Caco-2 (cell line): ENCODE measurements around the gene MACROD2. TPM values are rescaled to one million over a fixed set of nuclear protein-coding genes. Genes with fewer than 3 reads are reported as not detected.
A peak's percentile ranks its signal among the peaks of the same experiment; 100 is the strongest.

Experiments
- BruUV-seq: library from RNA; stranded (reverse); fragments of 400-500 nt; replicated peaks from 2 replicates; lab custom pipeline; 2021; lab: Mats Ljungman, UMichigan
- CTCF ChIA-PET: fragments of 300-600 bp; sonication (Branson Sonifier 250); formaldehyde crosslinking; loops from one replicate; lab custom pipeline; 2022; ENCODE audit warnings: antibody characterized with exemption; lab: Charles Lee
- POLR2A ChIA-PET: fragments of 300-600 bp; sonication (Branson Sonifier 250); formaldehyde crosslinking; loops from one replicate; lab custom pipeline; 2022; ENCODE audit warnings: antibody characterized with exemption; lab: Charles Lee
- DNase-seq, 2 experiments: peaks; one replicate each; pipeline versions ENCODE4 v3.0.0 to v3.0.0-alpha.2; 2020 to 2022
- H3K27me3 ChIP-seq: replicated peaks from 2 replicates; pipeline ENCODE4 v1.6.0; 2011; ENCODE audit warnings: low read length; ENCODE audit not compliant: control insufficient read depth, insufficient read depth
- H3K36me3 ChIP-seq: 2 replicates; pipeline ENCODE4 v1.5.1; 2011; ENCODE audit warnings: low read length; ENCODE audit not compliant: control insufficient read depth, insufficient read depth
- H3K4me1 ChIP-seq: fragments of 250-450 bp; sonication (Bioruptor Pico); 2 replicates; pipeline ENCODE4 v1.5.1; 2020; ENCODE audit warnings: mild to moderate bottlenecking
- H3K4me3 ChIP-seq: 2 replicates; pipeline ENCODE4 v1.5.1; 2011; ENCODE audit warnings: low read depth, mild to moderate bottlenecking, control low read depth, low read length
- H3K9me3 ChIP-seq: fragments of 250-450 bp; sonication (Bioruptor Pico); 2 replicates; pipeline ENCODE4 v1.5.1; 2020; ENCODE audit warnings: mild to moderate bottlenecking, moderate library complexity
- H3K27ac Mint-ChIP-seq: one replicate; pipeline ENCODE4 v1.8.0; 2022; ENCODE audit warnings: mixed read lengths; ENCODE audit not compliant: unreplicated experiment
- H3K27me3 Mint-ChIP-seq: one replicate; pipeline ENCODE4 v1.8.0; 2022; ENCODE audit warnings: mixed read lengths; ENCODE audit not compliant: insufficient read depth, unreplicated experiment
- H3K36me3 Mint-ChIP-seq: one replicate; pipeline ENCODE4 v1.8.0; 2022; ENCODE audit warnings: mild to moderate bottlenecking, mixed read lengths; ENCODE audit not compliant: insufficient read depth, unreplicated experiment
- H3K4me1 Mint-ChIP-seq: one replicate; pipeline ENCODE4 v1.8.0; 2022; ENCODE audit warnings: low read depth, mixed read lengths; ENCODE audit not compliant: unreplicated experiment
- H3K4me3 Mint-ChIP-seq: one replicate; pipeline ENCODE4 v1.8.0; 2022; ENCODE audit warnings: mild to moderate bottlenecking, moderate library complexity, mixed read lengths; ENCODE audit not compliant: unreplicated experiment
- H3K9me3 Mint-ChIP-seq: one replicate; pipeline ENCODE4 v1.8.0; 2022; ENCODE audit warnings: mixed read lengths; ENCODE audit not compliant: unreplicated experiment
- intact Hi-C: fragments of 100-400 bp; cut with micrococcal nuclease; formaldehyde crosslinking; loops from one replicate; pipeline ENCODE4 v1.10.0; 2022; ENCODE audit not compliant: unreplicated experiment
- total RNA-seq: library from RNA; stranded (reverse); gene quantifications from 2 replicates; pipeline ENCODE4 v1.2.3, GENCODE V29; 2022
- TF ChIP-seq, protein P1 (sequence below), 2 experiments: fragments of 200-600 bp in 1 of 2; IDR thresholded peaks; 1 replicate in 1 of 2; 2 replicates in 1 of 2; pipeline versions ENCODE4 v1.5.1 to v1.8.0; 2011 to 2022; ENCODE audit warnings: antibody characterized with exemption in 1 of 2, control low read depth in 1 of 2, inconsistent platforms in 1 of 2, low read depth in 1 of 2, low read length in 1 of 2, mild to moderate bottlenecking in 1 of 2, moderate library complexity in 1 of 2; ENCODE audit not compliant: insufficient read depth in 1 of 2, severe bottlenecking in 1 of 2, unreplicated experiment in 1 of 2

MACROD2 gene
- total RNA-seq, 1 experiment from 2014 or later: 6.4 TPM

DNA sequence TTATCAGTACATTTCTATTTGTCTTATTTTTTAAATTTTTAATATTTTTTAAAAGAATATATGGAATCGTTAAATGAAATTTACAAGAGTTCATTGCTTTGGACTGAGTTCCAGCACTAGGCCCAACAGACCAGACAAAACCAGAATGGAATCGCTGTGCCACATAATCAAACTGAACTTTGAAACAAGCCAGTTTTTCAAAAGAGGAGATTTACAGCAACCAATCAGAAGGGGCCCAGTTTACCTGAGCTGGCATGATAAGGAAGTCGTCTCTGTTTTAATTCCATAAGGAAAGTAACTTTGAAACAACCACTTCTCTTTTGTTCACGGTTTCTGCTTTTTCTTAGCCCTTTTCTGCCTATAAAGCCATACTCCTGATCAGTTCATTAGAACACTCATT, 635.7 kb downstream of the MACROD2 start:
- no peaks in the 10 kb centered on the region for H3K36me3 Mint-ChIP-seq
- POLR2A ChIA-PET: no interaction called here
- no peaks in the 10 kb centered on the region for H3K36me3 ChIP-seq

DNA sequence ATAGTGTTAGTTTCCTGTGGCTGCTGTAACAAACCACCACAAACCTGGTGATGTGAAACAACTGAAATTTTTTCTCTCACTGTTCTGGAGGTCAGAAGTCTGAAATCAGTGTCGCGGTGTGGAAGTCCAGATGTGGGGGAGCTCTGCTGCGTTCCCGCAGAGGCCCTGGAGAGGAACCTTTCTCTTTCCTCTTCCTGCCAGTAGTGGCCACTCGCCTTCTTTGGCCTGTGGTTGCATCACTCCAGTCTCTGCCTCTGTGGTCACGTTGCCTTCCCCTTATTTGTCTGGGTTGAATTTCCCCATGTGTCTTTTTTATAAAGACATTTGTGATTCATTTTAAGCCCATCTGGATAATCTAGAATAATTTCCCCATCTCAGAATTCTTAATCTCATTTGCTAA, 637.6 kb downstream of the MACROD2 start:
- CTCF ChIA-PET: no interaction called here

More for the DNA sequence above, 635.7 kb downstream of the MACROD2 start:
- H3K4me1 Mint-ChIP-seq: peaks cover 10% of the 10 kb centered on the region
- DNase-seq: no peak
- H3K4me1 ChIP-seq: peaks cover 7% of the 10 kb centered on the region; the same call in 1 of the 2 replicates
- H3K4me3 Mint-ChIP-seq: no peak overlapping the region
- no peak overlapping the region for H3K27ac Mint-ChIP-seq
- H3K9me3 Mint-ChIP-seq: no peaks in the 10 kb centered on the region
- H3K27me3 ChIP-seq: no peaks in the 10 kb centered on the region
- TF ChIP-seq, protein P1, sequence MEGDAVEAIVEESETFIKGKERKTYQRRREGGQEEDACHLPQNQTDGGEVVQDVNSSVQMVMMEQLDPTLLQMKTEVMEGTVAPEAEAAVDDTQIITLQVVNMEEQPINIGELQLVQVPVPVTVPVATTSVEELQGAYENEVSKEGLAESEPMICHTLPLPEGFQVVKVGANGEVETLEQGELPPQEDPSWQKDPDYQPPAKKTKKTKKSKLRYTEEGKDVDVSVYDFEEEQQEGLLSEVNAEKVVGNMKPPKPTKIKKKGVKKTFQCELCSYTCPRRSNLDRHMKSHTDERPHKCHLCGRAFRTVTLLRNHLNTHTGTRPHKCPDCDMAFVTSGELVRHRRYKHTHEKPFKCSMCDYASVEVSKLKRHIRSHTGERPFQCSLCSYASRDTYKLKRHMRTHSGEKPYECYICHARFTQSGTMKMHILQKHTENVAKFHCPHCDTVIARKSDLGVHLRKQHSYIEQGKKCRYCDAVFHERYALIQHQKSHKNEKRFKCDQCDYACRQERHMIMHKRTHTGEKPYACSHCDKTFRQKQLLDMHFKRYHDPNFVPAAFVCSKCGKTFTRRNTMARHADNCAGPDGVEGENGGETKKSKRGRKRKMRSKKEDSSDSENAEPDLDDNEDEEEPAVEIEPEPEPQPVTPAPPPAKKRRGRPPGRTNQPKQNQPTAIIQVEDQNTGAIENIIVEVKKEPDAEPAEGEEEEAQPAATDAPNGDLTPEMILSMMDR (IDR thresholded peaks at IDR 0.05; ENCODE audit: insufficient read depth in 1 of 2, low read depth in 1 of 2, low read length in 1 of 2, severe bottlenecking in 1 of 2, unreplicated experiment in 1 of 2): no peak
- H3K9me3 ChIP-seq: no peaks in the 10 kb centered on the region
- intact Hi-C loops: no loop called here
- H3K4me3 ChIP-seq: no peak overlapping the region
- BruUV-seq: no TSS peak
- CTCF ChIA-PET: no interaction called here
- H3K27me3 Mint-ChIP-seq: no peaks in the 10 kb centered on the region

DNA sequence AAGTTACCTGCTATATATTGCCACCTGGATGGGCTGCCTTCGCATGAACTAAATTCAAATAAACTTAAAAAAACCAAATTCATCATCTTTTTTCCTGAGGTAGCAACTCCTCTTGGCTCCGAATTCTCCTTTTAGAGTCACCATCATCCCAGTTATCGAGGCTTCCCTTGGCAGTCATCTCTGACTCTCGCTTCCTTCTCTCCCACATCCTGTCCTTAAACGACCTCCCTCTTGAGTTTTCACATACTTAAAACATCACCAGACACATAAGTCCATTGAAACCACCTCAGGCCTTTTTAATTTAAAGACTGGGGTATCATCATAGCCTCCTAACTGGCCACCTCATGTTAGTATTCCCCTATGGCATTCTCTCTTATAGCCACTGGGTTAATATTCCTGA, 638.2 kb downstream of the MACROD2 start:
- H3K4me3 Mint-ChIP-seq: no peak overlapping the region
- BruUV-seq: no TSS peak
- ChIA-PET POLR2A (no interaction called here), CTCF (no interaction called here)
- no peak for DNase-seq
- peaks cover 7% of the 10 kb centered on the region; the same call in 1 of the 2 replicates for H3K4me1 ChIP-seq
- H3K9me3 ChIP-seq: no peaks in the 10 kb centered on the region
- H3K4me1 Mint-ChIP-seq: peaks cover 10% of the 10 kb centered on the region
- no peaks in the 10 kb centered on the region for H3K36me3 ChIP-seq
- H3K4me3 ChIP-seq: no peak overlapping the region
- intact Hi-C loops: no loop called here
- H3K9me3 Mint-ChIP-seq: no peaks in the 10 kb centered on the region
- TF ChIP-seq, protein P1 (IDR thresholded peaks at IDR 0.05; ENCODE audit: insufficient read depth in 1 of 2, low read depth in 1 of 2, low read length in 1 of 2, severe bottlenecking in 1 of 2, unreplicated experiment in 1 of 2): no peak
- no peak overlapping the region for H3K27ac Mint-ChIP-seq
- no peaks in the 10 kb centered on the region for H3K36me3 Mint-ChIP-seq
- H3K27me3 Mint-ChIP-seq: no peaks in the 10 kb centered on the region
- no peaks in the 10 kb centered on the region for H3K27me3 ChIP-seq

More for the DNA sequence above, 637.6 kb downstream of the MACROD2 start:
- no peaks in the 10 kb centered on the region for H3K27me3 ChIP-seq
- Mint-ChIP-seq H3K27me3 (no peaks in the 10 kb centered on the region), H3K4me3 (no peak overlapping the region), H3K9me3 (no peaks in the 10 kb centered on the region), H3K4me1 (peaks cover 10% of the 10 kb centered on the region), H3K36me3 (no peaks in the 10 kb centered on the region), H3K27ac (no peak overlapping the region)
- no peaks in the 10 kb centered on the region for H3K9me3 ChIP-seq
- TF ChIP-seq, protein P1 (IDR thresholded peaks at IDR 0.05; ENCODE audit: insufficient read depth in 1 of 2, low read depth in 1 of 2, low read length in 1 of 2, severe bottlenecking in 1 of 2, unreplicated experiment in 1 of 2): no peak
- H3K4me3 ChIP-seq: no peak overlapping the region
- peak in 1 of 2 experiments; percentile 7 for DNase-seq
- H3K36me3 ChIP-seq: no peaks in the 10 kb centered on the region
- POLR2A ChIA-PET: no interaction called here
- intact Hi-C loops: no loop called here
- no TSS peak for BruUV-seq
- H3K4me1 ChIP-seq: peaks cover 7% of the 10 kb centered on the region; the same call in 1 of the 2 replicates
